GM19238 (cell line): Measurements from ENCODE around the gene SLC35G3.
"Not testable (repeated sequence)": the region's sequence is repeated elsewhere in the genome, so short reads cannot be mapped to it uniquely, and the experiment has no call there.

Experiments
- DNase-seq: peaks from one replicate; pipeline ENCODE4 v3.0.0; 2011; ENCODE audit warnings: low spot score; ENCODE audit not compliant: insufficient read length

Gene SLC35G3

GRCh38 chr17:35164716-35165115 lies 29.5 kb downstream of the SLC35G3 start:
- no peak for DNase-seq

- DNase-seq: no peak
These were observed 30.3 kb downstream of the SLC35G3 start for GRCh38 chr17:35163886-35164285.

- no peak for DNase-seq
These were observed 31.4 kb downstream of the SLC35G3 start for GRCh38 chr17:35162755-35163154.

GRCh38 chr17:35161281-35161761 lies 32.9 kb downstream of the SLC35G3 start:
- no peak for DNase-seq

- DNase-seq: no peak
These were observed 33.6 kb downstream of the SLC35G3 start for GRCh38 chr17:35160354-35161201.

- DNase-seq: no peak
These were observed 34.3 kb downstream of the SLC35G3 start for GRCh38 chr17:35159940-35160339.

- no peak for DNase-seq
These were observed 38.9 kb downstream of the SLC35G3 start for GRCh38 chr17:35155246-35155645.

- no peak for DNase-seq
These were observed 39.7 kb downstream of the SLC35G3 start for GRCh38 chr17:35154196-35155165.

GRCh38 chr17:35152421-35153140 lies 41.6 kb downstream of the SLC35G3 start:
- DNase-seq: no peak

- not testable (repeated sequence) for DNase-seq
These were observed 43.1 kb downstream of the SLC35G3 start for GRCh38 chr17:35151080-35151479.

GRCh38 chr17:35149941-35150340 lies 44.3 kb downstream of the SLC35G3 start:
- no peak for DNase-seq

- no peak for DNase-seq
These were observed 46.0 kb downstream of the SLC35G3 start for GRCh38 chr17:35148144-35148543.

GRCh38 chr17:35147375-35147905 lies 46.8 kb downstream of the SLC35G3 start, which contains the start of gene UNC45B:
UNC45B (plus strand) TSS chr17:35147817; CDS start chr17:35148264, 447 bp downstream.
- no peak for DNase-seq

GRCh38 chr17:35146214-35146833 lies 47.9 kb downstream of the SLC35G3 start:
- no peak for DNase-seq

- no peak for DNase-seq
These were observed 49.4 kb downstream of the SLC35G3 start for GRCh38 chr17:35144840-35145239.
